Duodenal mucosa (tissue), 2 donors: Measurements from ENCODE around the gene NRF1.
A peak's percentile ranks its signal among the peaks of the same experiment; 100 is the strongest.
"Not testable (repeated sequence)": the region's sequence is repeated elsewhere in the genome, so short reads cannot be mapped to it uniquely, and the experiment has no call there.

Source experiments
- H3K27ac ChIP-seq: one replicate; pipeline ENCODE4 v1.7.0; 2013; ENCODE audit warnings: low read depth, low read length
- H3K27me3 ChIP-seq, 2 donors: one replicate each; pipeline ENCODE4 v1.7.0; 2013; ENCODE audit warnings: low read length in 2 of 2, control low read depth in 1 of 2; ENCODE audit not compliant: insufficient read depth in 2 of 2, control insufficient read depth in 1 of 2
- H3K36me3 ChIP-seq, 2 donors: one replicate each; pipeline ENCODE4 v1.7.0; 2013; ENCODE audit warnings: low read length in 2 of 2, control low read depth in 1 of 2; ENCODE audit not compliant: insufficient read depth in 2 of 2, control insufficient read depth in 1 of 2
- H3K4me1 ChIP-seq, 2 donors: one replicate each; pipeline ENCODE4 v1.7.0; 2013; ENCODE audit warnings: low read length in 2 of 2, control low read depth in 1 of 2; ENCODE audit not compliant: insufficient read depth in 2 of 2, control insufficient read depth in 1 of 2
- H3K4me3 ChIP-seq, 2 donors: one replicate each; pipeline ENCODE4 v1.7.0; 2013; ENCODE audit warnings: low read length in 2 of 2, low read depth in 1 of 2
- H3K9ac ChIP-seq, 2 donors: one replicate each; pipeline ENCODE4 v1.7.0; 2013; ENCODE audit warnings: low read length in 2 of 2, low read depth in 1 of 2
- H3K9me3 ChIP-seq, 2 donors: one replicate each; pipeline ENCODE4 v1.7.0; 2013; ENCODE audit warnings: low read length in 2 of 2, control low read depth in 1 of 2; ENCODE audit not compliant: control insufficient read depth in 1 of 2

Gene NRF1

DNA sequence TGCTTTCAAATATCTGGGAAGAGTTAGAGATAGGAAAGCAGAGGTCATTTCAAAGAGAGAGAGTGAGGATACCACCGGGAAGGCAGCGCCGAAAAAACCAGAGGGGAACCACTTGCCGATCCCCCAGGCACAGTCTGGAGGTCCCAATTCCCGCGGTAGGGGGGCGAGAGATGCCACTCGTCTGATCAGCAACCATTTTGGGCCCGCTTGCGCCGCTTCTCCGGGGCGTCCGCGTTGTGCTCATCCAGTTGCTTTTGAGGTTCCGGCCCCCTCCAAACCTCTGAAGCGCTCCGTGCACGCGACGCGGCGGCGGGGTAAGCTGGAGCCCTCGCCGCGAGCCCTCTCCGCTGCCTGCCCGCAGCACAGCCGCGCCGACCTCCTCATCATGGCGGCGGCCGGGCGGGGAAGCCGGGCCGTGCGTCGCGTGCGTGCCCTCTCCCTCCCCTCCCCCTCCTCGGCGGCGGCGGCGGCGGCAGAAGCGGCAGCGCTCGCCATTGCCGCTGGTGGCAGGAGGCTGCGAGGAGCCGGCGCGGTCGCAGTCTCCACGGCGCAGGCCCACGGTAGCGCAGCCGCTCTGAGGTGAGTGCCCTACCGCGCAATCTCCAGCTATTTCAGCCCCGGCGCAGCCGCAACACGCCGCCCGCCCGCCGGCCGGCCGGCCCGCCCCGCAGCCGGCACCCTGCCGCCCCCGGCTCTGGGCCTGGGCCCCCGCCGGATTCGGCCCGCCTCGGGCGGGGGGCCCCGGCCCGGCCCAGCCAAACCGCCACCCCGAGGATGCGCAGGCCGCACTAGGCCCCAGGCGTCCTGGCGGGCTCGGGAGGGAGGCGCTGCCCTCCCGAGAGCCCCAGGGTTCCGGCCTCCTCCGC, at the start of gene NRF1:
TSS of gene NRF1 (plus strand) at position 475 of the 866 bp plus-strand sequence. CDS start 45,632 bp downstream, outside the sequence.
- Histone ChIP-seq H3K4me3 (peak within 1 kb of the TSS; percentile 97 to 99), H3K27me3 (no peaks in the 10 kb centered on the region), H3K9me3 (no peaks in the 10 kb centered on the region), H3K36me3 (peaks cover 0 to 12% of the 10 kb centered on the region in 2 donors), H3K9ac (peak within 1 kb of the TSS; percentile 98 to 99), H3K27ac (peak within 1 kb of the TSS; percentile 94), H3K4me1 (peaks cover 20 to 24% of the 10 kb centered on the region in 2 donors)

DNA sequence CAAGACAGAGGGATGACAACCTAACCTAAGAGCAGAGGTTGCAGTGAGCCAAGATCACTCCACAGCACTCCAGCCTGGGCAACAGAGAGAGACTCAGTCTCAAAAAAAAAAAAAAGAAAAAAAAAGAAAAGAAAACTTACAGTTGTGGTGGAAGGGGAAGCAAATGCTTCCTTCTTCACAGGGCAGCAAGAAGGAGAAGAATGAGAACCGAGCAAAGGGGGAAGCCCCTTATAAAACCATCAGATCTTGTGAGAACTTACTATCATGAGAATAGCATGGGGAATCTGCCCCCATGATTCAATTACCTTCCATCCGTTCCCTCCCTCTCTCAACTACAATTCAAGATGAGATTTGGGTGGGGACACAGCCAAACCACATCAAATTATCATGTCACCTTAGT, 45.2 kb upstream of the NRF1 start:
- not testable (repeated sequence) for H3K4me1 ChIP-seq, H3K9me3 ChIP-seq, H3K36me3 ChIP-seq, H3K9ac ChIP-seq, H3K27ac ChIP-seq, H3K27me3 ChIP-seq, H3K4me3 ChIP-seq

GRCh38 chr7:129567377-129567776, 44.1 kb upstream of the NRF1 start:
- Histone ChIP-seq H3K9ac (no peak overlapping the region), H3K36me3 (no peaks in the 10 kb centered on the region), H3K27me3 (no peaks in the 10 kb centered on the region), H3K27ac (no peak overlapping the region), H3K9me3 (no peaks in the 10 kb centered on the region), H3K4me3 (no peak overlapping the region), H3K4me1 (peaks cover 5 to 8% of the 10 kb centered on the region in 2 donors)

DNA sequence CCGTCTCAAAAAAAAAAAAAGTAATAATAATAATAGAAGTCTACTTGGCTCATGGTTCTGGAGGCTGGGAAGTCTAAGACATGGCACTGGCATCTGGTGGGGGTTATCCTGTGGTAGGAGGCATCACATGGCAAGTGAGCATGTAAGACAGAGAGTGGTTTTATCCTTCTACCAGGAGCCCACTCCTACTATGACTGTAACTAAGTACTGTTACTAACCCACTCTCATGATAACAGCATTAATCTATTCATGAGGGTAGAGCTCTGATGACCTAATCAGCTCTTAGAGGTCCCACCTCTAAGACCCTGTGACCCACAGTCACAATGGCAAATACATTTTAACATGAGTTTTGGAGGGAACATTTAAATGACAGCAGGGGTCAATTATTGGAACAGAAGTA, 43.3 kb upstream of the NRF1 start:
- H3K27me3 ChIP-seq = no peaks in the 10 kb centered on the region
- peaks cover 5 to 8% of the 10 kb centered on the region in 2 donors for H3K4me1 ChIP-seq
- H3K9me3 ChIP-seq = no peaks in the 10 kb centered on the region
- H3K36me3 ChIP-seq = no peaks in the 10 kb centered on the region
- no peak overlapping the region for H3K4me3 ChIP-seq
- no peak overlapping the region for H3K27ac ChIP-seq
- H3K9ac ChIP-seq = no peak overlapping the region

- Histone ChIP-seq H3K4me3 (no peak overlapping the region), H3K9ac (no peak overlapping the region), H3K4me1 (peaks cover 5 to 8% of the 10 kb centered on the region in 2 donors), H3K36me3 (no peaks in the 10 kb centered on the region), H3K27ac (no peak overlapping the region), H3K9me3 (no peaks in the 10 kb centered on the region), H3K27me3 (no peaks in the 10 kb centered on the region)
These were observed 42.2 kb upstream of the NRF1 start for GRCh38 chr7:129569326-129569725.

DNA sequence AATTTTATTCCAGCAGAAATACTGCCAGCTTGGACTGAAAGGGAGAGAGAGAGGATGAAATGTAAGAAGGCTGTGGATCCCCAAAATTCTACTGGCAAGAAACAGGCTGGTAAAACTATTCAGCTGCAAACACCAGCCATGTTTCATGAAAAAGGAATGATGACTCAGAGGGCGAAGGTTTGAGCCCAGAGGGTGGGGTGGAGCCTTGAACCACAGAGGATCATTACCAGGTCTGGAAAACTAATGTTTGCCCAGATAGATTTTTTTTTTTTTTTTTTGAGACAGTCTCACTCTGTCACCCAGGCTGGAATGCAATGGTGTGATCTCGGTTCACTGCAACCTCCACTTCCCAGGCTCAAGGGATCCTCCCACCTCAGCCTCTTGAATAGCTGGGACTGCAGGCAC, 41.7 kb upstream of the NRF1 start:
- no peak overlapping the region for H3K9ac ChIP-seq
- no peaks in the 10 kb centered on the region for H3K27me3 ChIP-seq
- H3K36me3 ChIP-seq = no peaks in the 10 kb centered on the region
- H3K9me3 ChIP-seq = no peaks in the 10 kb centered on the region
- H3K27ac ChIP-seq = no peak overlapping the region
- H3K4me1 ChIP-seq = peaks cover 5 to 8% of the 10 kb centered on the region in 2 donors
- no peak overlapping the region for H3K4me3 ChIP-seq

DNA sequence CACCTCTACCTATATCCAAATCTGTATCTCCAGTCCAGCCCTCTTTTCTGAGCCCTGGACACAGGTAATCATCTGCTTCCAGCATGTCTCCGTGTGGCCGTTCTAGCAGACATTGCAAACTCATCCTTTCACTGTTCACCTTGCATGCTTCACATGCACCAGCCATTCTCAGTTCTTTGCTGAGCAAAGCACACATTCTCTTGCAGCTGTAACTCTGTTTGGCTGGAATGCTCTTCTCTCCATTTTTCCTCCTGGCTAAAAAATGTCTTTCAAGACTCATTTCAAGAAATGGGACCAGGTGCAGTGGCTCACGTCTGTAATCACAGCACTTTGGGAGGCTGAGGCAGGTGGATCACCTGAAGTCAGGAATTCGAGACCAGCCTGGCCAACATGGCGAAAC, 40.3 kb upstream of the NRF1 start:
- no peak overlapping the region for H3K27ac ChIP-seq
- peaks cover 5 to 8% of the 10 kb centered on the region in 2 donors for H3K4me1 ChIP-seq
- no peaks in the 10 kb centered on the region for H3K9me3 ChIP-seq
- H3K9ac ChIP-seq = no peak overlapping the region
- H3K4me3 ChIP-seq = no peak overlapping the region
- H3K36me3 ChIP-seq = no peaks in the 10 kb centered on the region
- no peaks in the 10 kb centered on the region for H3K27me3 ChIP-seq

- Histone ChIP-seq H3K27me3 (no peaks in the 10 kb centered on the region), H3K4me3 (no peak overlapping the region), H3K36me3 (no peaks in the 10 kb centered on the region), H3K4me1 (peaks cover 5 to 8% of the 10 kb centered on the region in 2 donors), H3K27ac (no peak overlapping the region), H3K9ac (no peak overlapping the region), H3K9me3 (no peaks in the 10 kb centered on the region)
These were observed 39.3 kb upstream of the NRF1 start for GRCh38 chr7:129572205-129572604.

- Histone ChIP-seq H3K36me3 (no peaks in the 10 kb centered on the region), H3K27ac (no peak overlapping the region), H3K4me3 (no peak overlapping the region), H3K9me3 (peaks cover 4 to 5% of the 10 kb centered on the region in 2 donors), H3K9ac (no peak overlapping the region), H3K4me1 (peaks cover 5 to 6% of the 10 kb centered on the region in 2 donors), H3K27me3 (no peaks in the 10 kb centered on the region)
These were observed 37.0 kb upstream of the NRF1 start for GRCh38 chr7:129574487-129574886.

- Histone ChIP-seq H3K9ac (no peak overlapping the region), H3K4me3 (no peak overlapping the region), H3K27ac (no peak overlapping the region), H3K9me3 (peaks cover 4 to 5% of the 10 kb centered on the region in 2 donors), H3K36me3 (no peaks in the 10 kb centered on the region), H3K4me1 (no peaks in the 10 kb centered on the region), H3K27me3 (no peaks in the 10 kb centered on the region)
These were observed 35.8 kb upstream of the NRF1 start for GRCh38 chr7:129575699-129576098.
